ENCODE data around the gene ASPHD2. TPM values are rescaled to one million over a fixed set of nuclear protein-coding genes. Genes with fewer than 3 reads are reported as not detected.

Gene ASPHD2
- total and polyA plus RNA-seq, 8 donors = 0.45 to 48.4 (median 3.9) TPM

- Histone ChIP-seq H3K4me3 (no peak overlapping the region), H3K4me1 (no peaks in the 10 kb centered on the region), H3K9me3 (peaks cover 0 to 5% (median under 1%) of the 10 kb centered on the region in 4 donors), H3K27ac (no peak overlapping the region), H3K27me3 (peaks cover 0 to 92% (median 13%) of the 10 kb centered on the region in 3 donors), H3K36me3 (no peaks in the 10 kb centered on the region)
- intact Hi-C loops (cut with DNase I; ENCODE audit: low total_unique reads) = no loop called here
- no peak for DNase-seq
- TF ChIP-seq POLR2A (IDR thresholded peaks at IDR 0.05) = no peak
- no peak for TF ChIP-seq EP300 (IDR thresholded peaks at IDR 0.05)
- no peak for TF ChIP-seq CTCF (IDR thresholded peaks at IDR 0.05)
- no peak for TF ChIP-seq POLR2AphosphoS5 (IDR thresholded peaks at IDR 0.05)
- WGBS, 5 donors = 58 to 76% (median 76%) methylated on average over 7 of the region's 7 CpGs
These were observed 45.0 kb upstream of the ASPHD2 start for GRCh38 chr22:26383968-26384556.

GRCh38 chr22:26385164-26385563 lies 43.9 kb upstream of the ASPHD2 start:
- WGBS, 5 donors = 68 to 91% (median 86%) methylated on average over 1 of the region's 1 CpG
- peaks cover 0 to 84% (median 13%) of the 10 kb centered on the region in 3 donors for H3K27me3 ChIP-seq
- TF ChIP-seq POLR2A (IDR thresholded peaks at IDR 0.05) = no peak
- no peak for TF ChIP-seq EP300 (IDR thresholded peaks at IDR 0.05)
- no peak for TF ChIP-seq POLR2AphosphoS5 (IDR thresholded peaks at IDR 0.05)
- TF ChIP-seq CTCF (IDR thresholded peaks at IDR 0.05) = no peak
- H3K36me3 ChIP-seq = no peaks in the 10 kb centered on the region
- H3K4me1 ChIP-seq = no peaks in the 10 kb centered on the region
- H3K27ac ChIP-seq = no peak overlapping the region
- H3K9me3 ChIP-seq = no peaks in the 10 kb centered on the region
- intact Hi-C loops (cut with DNase I; ENCODE audit: low total_unique reads) = no loop called here
- no peak overlapping the region for H3K4me3 ChIP-seq
- DNase-seq = no peak

GRCh38 chr22:26389125-26389524 lies 39.9 kb upstream of the ASPHD2 start:
- Histone ChIP-seq H3K4me3 (no peak overlapping the region), H3K27ac (no peak overlapping the region), H3K9me3 (no peaks in the 10 kb centered on the region), H3K27me3 (peaks cover 0 to 73% (median 4%) of the 10 kb centered on the region in 3 donors), H3K4me1 (no peaks in the 10 kb centered on the region), H3K36me3 (no peaks in the 10 kb centered on the region)
- 60 to 87% (median 80%) methylated on average over 3 of the region's 3 CpGs for WGBS, 5 donors
- TF ChIP-seq POLR2A (IDR thresholded peaks at IDR 0.05) (no peak), EP300 (IDR thresholded peaks at IDR 0.05) (no peak), CTCF (IDR thresholded peaks at IDR 0.05) (no peak), POLR2AphosphoS5 (IDR thresholded peaks at IDR 0.05) (no peak)
- intact Hi-C loops (cut with DNase I; ENCODE audit: low total_unique reads) = no loop called here
- no peak for DNase-seq

- TF ChIP-seq EP300 (IDR thresholded peaks at IDR 0.05) (no peak), POLR2A (IDR thresholded peaks at IDR 0.05) (no peak), POLR2AphosphoS5 (IDR thresholded peaks at IDR 0.05) (no peak), CTCF (IDR thresholded peaks at IDR 0.05) (no peak)
- WGBS, 5 donors = 71 to 86% (median 79%) methylated on average over 1 of the region's 1 CpG
- intact Hi-C loops (cut with DNase I; ENCODE audit: low total_unique reads) = no loop called here
- Histone ChIP-seq H3K4me1 (no peaks in the 10 kb centered on the region), H3K9me3 (no peaks in the 10 kb centered on the region), H3K27ac (no peak overlapping the region), H3K36me3 (no peaks in the 10 kb centered on the region), H3K27me3 (peaks cover 0 to 58% (median 9%) of the 10 kb centered on the region in 3 donors), H3K4me3 (no peak overlapping the region)
- DNase-seq = no peak
These were observed 38.0 kb upstream of the ASPHD2 start for GRCh38 chr22:26391091-26391490.
